HG03045 (cell line): ENCODE data around the gene SPACA6.
"Not testable (repeated sequence)": the region's sequence is repeated elsewhere in the genome, so short reads cannot be mapped to it uniquely, and the experiment has no call there.

Experiments used
- ATAC-seq: cut with Tn5 transposase; IDR thresholded peaks from one replicate; pipeline ENCODE4 v1.9.1; 2021; ENCODE audit warnings: mild to moderate bottlenecking, moderate library complexity; ENCODE audit not compliant: unreplicated experiment

SPACA6 gene, protein sequence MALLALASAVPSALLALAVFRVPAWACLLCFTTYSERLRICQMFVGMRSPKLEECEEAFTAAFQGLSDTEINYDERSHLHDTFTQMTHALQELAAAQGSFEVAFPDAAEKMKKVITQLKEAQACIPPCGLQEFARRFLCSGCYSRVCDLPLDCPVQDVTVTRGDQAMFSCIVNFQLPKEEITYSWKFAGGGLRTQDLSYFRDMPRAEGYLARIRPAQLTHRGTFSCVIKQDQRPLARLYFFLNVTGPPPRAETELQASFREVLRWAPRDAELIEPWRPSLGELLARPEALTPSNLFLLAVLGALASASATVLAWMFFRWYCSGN

DNA sequence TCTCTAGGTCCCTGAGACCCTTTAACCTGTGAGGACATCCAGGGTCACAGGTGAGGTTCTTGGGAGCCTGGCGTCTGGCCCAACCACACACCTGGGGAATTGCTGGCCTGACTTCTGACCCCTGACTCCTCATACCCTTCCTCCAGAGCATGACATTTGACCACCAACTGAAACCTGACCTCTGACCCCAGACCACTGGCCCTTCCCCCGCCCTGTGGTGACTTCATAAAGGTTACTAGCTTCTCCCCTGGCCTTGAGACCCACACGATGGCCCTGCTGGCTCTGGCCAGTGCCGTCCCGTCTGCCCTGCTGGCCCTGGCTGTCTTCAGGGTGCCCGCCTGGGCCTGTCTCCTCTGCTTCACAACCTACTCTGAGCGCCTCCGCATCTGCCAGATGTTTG, at the start of gene SPACA6:
SPACA6 (plus strand) TSS at position 71 of the 400 bp plus-strand sequence; CDS start at position 268, 197 bp downstream.
- ATAC-seq, result no peak

DNA sequence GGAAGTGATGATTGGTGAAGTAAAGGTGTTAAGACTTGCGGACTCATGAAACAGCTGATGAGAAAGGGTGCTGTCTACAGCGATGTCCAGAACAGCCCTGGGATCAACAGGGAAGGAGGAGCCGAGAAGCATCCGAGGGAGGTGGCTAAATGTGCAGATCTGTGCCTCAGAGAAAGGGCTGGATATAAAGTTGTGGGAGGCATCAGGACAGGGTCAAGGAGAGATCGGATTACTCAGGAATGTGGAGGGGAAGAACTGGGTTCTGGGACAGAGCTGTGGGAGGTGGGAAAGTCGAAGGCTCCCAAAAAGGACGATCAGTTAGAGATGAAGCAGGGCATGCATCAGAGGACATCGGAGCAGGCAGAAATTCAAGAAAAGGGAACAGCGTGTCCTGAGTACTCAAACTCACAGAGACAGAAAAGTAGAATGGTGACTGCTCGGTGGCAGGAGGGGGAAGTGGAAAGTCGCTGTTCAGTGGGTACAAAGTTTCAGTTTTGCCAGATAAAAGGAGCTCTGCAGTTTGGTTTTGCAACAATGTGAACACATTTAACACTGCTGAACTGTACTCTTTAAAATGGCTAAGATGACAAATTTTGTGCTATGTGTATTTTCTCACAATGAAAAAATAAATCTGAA, 48.4 kb upstream of the SPACA6 start:
- no peak for ATAC-seq

DNA sequence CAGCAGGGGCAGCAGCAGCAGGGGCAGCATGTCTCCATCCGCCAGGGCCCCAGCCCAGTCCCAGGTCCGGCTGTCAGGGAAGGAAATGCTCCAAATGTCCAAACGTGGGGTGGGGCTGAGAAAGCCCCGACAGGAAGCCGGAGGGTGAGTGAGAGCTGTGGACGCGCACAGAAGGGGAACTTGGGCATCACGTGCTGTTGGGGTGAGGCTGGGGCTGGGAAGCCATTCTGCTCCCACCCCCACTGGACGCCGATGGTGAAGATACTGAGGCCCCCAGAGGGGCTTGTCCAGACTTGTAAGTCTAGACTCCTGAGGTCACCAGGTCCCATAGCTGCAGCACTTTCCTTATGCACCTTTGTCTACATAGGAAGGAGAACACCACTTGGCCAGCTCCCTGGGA, 46.4 kb upstream of the SPACA6 start, which contains the start of gene SIGLEC14:
SIGLEC14 (minus strand) TSS at position 96 of the 400 bp plus-strand sequence; CDS start at position 30, 66 bp downstream.
- ATAC-seq, result not testable (repeated sequence)

DNA sequence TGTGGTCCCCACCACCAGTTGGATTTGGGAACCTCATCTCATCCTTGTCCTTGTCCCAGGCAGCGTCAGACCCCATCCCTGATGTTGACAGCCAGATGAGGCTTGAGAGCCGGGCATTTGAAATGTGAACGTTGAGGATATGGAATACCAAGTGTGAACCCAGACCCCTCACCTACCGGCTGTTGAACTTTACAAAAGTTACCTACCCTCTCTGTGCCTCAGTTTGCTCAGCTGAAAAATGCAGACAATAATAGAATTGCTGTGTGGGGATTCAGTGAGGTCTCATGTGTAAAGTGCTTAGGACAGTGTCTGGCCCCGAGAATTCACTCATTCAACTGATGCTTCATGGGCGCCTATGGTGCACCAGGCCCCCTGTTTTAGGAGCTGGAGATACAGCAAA, 45.8 kb upstream of the SPACA6 start:
- no peak for ATAC-seq

DNA sequence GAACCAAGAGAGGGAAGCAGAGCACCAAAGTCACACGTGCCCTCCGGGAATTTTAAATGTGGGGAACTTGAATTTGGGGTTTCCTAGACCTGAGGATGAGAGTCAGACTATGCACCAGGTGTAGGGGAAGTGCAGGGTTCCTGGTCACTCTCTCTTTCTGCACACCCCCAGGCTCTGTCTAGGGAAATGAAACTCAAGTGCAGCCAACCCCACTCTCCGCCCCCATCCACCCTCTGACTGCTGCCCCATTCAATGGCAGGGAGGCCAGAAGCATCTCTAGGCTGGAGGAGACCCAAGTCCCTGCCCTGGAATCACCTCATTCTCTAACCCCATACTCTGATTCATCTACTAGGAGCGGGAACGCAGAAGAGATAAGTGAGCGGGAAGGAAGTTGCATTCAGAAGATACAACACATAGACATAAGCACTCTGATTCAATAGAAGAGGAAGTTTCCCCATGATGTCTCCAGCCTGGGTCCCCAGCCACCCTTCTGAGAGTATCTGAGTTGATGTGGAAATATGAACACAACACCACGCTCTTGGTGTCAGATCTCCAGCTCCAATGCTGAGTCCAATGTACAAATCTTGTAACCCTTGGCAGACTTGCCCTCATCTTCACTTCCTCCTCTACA, 41.8 kb upstream of the SPACA6 start:
- no peak for ATAC-seq

DNA sequence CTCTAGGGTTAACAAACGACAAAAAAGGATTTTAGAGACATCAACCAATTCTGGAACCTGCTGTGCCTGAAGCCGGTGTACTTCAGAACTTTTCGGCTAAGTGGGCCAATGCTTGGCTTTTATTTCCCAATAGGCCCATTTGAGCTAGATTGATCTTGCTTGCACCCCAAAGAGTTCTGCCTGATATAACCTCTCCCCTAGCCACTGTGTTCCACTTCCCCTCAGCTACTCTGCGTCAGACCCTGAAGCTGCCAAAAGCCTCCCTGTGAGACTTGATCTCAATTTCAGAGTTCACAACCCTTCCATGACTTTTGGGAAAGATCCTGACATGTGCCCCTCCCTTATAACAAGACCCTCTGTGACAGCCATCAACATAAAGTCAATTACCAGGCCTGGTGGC, 40.9 kb upstream of the SPACA6 start:
- no peak for ATAC-seq

DNA sequence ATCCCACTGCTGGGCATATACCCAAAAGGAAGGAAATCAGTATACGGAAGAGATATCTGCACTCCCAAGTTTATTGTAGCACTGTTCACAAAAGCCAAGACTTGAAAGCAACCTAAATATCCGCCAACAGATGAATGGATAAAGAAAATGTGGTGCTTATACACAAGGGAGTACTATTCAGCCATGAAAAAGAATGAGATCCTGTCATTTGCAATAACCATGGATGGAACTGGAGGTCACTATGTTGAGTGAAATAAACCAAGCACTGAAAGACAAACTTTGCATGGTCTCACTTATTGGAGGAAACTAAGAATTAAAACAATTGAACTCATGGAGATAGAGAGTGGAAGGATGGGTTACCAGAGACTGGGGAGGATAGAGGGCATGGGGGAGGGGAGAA, 40.0 kb upstream of the SPACA6 start:
- ATAC-seq, result no peak

DNA sequence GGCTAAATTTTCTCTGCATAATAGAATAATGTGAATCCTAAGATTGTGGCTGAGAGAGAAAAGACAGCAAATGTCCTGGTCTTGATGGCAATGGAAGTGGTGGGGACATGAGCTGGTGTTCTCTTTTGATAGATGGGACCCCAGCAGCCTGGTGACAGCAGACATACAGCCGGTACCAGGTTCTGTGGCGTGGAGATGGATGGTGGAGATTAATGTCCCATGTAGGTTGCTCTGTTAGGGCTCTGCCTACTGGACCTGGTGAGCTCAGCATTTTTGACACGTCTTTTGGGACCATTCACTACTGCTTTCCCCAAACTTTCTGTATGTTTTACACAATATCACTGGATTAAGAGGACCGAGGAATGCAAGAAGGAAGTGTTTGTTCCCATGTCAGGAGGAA, 38.3 kb upstream of the SPACA6 start:
- ATAC-seq, result no peak

DNA sequence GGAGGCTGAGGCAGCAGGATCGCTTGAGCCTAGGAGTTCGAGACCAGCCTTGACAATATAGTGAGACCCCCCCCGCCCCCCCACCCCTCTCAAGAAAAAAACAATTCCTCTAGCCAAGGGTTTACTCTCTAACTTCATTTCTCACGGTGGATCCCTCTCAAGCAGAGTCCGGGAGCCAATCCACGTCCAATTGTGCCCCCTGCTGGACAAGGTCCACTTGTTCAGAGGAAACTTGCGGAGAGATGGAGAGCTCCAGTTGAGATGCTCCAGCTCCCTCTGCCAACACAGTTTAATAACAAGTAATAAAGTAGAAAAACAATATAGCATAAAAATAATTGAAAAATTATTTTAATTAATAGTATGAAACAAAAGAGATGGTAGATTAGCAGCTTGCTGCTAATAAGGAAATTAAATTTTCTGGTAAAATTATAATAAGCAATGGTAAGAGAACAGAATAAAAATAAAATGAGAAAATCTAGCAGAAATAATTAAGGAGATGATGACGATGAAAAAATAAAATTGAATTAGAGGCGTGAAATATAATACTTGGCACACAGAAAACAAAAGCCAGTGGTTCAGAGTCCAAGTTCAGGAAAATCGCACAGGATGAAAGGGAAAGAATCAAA, 32.0 kb upstream of the SPACA6 start:
- no peak for ATAC-seq

DNA sequence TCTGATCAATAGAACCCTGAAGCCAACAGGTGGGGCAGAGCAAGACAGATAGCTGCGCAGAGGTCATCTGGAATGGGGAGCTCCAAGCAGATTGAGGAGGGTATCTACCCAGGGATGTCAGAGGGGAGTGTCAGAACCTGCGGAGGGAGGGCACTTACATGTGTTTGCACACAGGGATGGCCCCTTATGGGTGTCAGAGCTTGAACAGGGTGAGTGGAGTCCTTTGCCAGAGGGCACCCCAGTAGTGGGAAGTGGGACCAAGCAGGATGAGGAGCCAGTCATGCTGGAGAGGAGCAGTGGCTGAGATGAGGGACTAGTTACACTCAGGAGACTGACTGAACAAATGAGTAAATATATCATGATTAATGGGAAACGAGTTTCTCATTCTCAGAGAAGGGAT, 29.5 kb upstream of the SPACA6 start:
- ATAC-seq, result no peak

DNA sequence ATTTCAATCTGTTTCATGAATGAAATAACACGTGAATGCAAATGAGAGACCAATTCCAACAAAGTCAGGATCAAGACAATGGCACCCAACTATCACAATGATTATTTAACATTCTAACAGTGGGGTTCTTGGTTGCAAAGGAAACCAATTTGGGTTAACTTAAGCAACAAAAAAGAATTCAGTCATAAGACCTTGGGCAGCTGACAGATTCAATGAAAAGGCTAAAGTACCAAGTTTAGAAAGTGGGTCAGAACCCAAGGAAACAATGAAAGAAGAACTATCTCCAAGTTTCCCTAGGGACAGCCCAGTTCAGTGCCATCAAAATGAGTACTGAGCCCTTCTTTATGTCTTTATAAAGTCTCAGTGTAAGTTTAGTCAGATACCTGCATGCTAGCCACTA, 29.0 kb upstream of the SPACA6 start:
- no peak for ATAC-seq

DNA sequence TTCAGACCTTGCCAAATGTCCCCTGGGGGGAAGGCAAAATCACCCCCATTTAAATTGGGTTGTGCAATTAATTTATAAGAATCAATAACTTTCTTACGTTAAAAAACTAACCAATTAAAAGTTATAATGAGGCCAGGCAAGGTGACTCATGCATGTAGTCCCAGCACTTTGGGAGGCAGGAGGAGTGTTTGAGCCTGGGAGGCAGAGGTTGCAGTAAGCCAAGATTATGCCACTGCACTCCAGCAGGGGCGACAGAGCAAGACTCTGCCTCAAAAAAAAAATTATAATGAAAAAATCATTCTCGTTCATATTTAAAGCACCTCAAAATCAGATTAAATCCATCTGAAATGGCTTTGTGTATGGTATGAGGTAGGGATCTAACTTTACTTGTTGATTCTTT, 28.1 kb upstream of the SPACA6 start:
- ATAC-seq, result no peak

DNA sequence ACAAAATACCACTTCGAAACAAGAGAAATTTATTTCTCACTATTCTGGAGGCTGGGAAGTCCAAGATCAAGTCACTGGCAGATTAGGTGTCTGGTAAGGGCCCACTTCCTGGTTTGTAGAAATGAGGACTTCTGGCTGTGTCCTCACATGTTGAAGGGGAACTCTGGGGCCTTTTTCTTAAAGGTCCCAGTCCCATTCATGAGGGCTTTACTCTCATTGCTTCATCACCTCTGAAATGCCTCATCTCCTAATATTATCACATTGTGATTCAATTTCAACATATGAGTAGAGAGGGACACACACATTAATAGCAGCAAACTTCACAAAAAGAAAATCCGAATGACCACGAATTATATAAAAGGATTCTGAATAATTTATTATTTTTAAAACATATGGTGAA, 24.9 kb upstream of the SPACA6 start:
- no peak for ATAC-seq

DNA sequence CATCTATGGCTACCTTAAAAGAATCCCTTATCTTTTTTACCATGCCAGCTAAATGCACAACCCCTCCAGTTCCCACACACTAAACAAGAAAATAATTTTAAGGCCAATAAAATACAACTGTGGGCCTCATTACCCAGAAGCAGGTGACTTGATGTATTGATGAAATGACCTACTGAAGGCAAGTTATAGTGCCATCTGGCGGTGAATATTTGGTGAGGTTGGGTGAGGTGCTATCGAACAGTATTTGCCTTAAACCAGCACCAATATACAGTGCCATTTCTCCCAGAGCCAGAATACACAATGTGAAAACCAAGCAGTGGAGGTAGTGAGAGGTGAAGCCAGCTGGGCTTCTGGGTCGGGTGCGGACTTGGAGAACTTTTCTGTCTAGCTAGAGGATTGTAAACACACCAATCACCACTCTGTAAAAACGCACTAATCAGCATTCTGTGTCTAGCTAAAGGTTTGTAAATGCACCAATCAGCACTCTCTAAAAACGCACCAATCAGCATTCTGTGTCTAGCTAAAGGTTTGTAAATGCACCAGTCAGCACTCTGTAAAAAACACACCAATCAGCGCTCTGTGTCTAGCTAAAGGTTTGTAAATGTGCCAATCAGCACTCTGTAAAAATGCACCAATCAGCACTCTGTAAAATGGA, 17.1 kb upstream of the SPACA6 start:
- ATAC-seq, result not testable (repeated sequence)

DNA sequence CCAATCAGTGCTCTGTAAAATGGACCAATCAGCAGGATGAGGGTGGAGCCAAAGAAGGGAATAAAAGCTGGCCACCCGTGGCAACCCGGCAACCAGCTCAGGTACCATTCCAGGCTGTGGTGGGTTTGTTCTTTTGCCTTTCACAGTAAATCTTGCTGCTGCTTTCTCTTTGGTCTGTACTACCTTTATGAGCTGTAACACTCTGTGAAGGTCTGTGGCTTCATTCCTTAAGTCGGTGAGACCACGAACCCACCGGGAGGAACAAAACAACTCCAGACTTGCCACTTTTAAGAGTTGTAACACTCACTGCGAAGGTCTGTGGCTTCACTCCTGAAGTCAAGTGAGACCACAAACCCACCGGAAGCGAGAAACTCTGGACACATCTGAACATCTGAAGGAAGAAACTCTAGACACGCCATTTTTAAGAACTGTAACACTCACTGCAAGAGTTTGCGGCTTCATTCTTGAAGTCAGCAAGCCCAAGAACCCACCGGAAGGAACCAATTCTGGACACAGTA, 16.5 kb upstream of the SPACA6 start:
- ATAC-seq, result no peak

DNA sequence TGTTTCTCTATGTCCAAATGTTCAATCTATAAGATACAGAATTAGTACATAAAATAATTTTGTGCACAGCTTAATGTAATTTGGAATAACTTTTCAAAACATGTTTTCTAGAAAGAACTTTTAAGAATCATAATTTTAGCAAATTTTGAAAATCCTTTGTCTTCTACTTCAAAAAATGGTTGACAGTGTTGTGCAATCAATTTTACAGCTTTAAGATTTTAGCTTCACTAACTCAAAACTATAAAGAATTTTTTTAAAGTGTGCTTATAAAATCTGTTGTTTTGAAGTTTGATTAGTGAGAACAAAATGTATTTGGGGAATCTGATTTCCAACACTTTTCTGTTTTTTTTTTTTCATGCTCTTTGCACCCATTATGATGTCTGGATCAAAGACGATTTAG, 12.7 kb upstream of the SPACA6 start:
- no peak for ATAC-seq

DNA sequence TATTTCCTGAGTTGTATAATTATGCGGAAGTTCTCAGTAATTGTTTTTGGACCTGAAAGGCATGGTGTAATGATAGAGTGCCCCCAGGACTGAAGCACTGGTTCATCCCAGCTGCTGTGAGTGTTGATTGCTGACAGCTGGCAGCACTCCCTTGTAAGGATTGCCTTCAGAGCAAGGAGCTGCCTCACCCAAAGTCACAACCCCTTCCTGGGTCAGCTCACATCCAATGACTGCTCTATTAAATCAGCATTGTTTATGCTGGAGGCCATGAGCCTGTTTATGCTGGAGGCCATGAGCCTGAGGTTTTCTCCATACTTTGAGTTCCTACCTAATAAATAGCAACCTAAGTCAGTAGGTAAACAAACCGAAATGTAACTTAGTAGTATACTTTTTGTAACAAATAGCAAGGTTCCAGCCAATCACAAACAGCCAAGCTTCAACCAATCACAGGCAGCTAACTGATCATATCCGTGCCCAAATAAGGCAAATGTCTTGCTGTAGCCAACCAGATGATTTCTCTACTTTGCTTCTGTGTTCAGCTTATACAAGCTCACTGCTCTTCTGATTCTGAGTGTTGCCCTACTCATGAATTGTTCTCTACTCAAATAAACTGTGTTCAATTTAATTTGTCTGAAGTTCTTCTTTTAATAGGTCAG, 11.7 kb upstream of the SPACA6 start:
- no peak for ATAC-seq

DNA sequence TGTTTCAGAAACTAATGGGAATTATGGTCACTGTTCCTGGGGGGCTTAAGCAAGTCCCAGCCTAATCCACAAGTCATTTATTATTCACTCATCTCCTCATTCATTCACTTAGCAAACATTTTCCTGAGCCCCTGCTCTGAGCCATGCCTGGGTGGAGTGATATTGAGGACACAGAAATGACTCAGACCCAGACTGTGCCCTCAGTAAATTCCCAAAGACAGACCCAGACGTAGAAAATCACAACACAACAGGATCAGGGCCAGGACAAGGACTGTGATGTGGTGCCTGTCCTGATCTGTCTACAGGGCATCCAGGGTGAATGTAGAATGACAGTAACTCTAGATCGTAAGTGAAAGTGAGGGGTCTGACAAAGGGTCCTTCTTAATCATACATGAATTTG, 7.0 kb upstream of the SPACA6 start:
- no peak for ATAC-seq

DNA sequence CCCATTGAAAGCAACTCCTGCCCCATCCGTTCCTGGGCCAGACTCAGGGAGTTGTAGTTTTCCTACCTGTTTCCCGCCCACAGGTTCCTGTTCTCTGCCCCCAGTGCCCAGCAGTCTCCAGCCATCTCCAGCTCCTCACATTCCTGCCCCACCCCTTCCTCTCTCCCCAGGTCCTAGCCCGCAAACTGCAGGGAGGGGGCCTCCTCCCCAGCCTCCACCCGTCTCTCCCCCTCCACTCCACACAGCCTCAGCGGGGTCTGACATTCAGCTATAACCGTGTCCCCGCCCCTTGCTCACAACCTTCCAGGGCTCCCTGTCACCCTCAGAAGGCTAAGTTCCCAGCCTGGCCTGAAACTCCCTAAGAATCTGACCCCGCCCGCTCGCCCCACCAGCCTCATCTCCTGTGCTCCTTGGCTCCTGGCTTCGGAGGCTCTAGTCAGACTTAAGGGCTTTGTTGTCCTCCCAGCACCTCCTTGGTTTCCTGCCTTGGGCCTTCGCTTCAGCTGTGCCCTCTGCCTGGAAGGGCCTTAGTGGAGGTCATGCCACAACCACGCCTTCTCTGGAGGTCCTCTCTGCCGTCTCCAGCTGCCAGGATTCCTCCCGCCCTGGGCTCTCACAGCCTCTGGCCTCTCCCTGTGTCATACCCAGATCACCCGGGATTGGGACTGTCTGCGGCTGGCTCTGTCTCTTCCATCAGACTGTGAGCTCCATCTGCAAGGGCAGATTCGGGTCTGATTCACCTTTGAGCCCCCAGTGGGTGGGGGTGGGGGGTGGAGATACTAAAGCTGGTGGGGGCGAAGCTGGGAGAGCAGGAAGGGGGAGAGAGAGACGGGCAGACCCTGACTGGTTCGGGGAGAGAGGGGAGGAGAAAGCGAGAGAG, 5.1 kb upstream of the SPACA6 start:
- no peak for ATAC-seq
